MM.1S (cell line): ENCODE results near the gene RBBP5.

ENCODE experiments used
- EZH2 ChIP-seq: fragments of 300-600 bp; sonication (generic); optimal IDR thresholded peaks from 2 replicates; pipeline ENCODE3; 2017; ENCODE audit warnings: low read depth, mild to moderate bottlenecking, antibody characterized with exemption, low read length, mixed read lengths
- TF ChIP-seq, protein P1 (sequence below): fragments of 300-600 bp; sonication (generic); IDR thresholded peaks from 2 replicates; pipeline ENCODE4 v1.5.1; 2016; ENCODE audit warnings: antibody characterized with exemption, low read length, mixed read lengths

- TF ChIP-seq, protein P1, sequence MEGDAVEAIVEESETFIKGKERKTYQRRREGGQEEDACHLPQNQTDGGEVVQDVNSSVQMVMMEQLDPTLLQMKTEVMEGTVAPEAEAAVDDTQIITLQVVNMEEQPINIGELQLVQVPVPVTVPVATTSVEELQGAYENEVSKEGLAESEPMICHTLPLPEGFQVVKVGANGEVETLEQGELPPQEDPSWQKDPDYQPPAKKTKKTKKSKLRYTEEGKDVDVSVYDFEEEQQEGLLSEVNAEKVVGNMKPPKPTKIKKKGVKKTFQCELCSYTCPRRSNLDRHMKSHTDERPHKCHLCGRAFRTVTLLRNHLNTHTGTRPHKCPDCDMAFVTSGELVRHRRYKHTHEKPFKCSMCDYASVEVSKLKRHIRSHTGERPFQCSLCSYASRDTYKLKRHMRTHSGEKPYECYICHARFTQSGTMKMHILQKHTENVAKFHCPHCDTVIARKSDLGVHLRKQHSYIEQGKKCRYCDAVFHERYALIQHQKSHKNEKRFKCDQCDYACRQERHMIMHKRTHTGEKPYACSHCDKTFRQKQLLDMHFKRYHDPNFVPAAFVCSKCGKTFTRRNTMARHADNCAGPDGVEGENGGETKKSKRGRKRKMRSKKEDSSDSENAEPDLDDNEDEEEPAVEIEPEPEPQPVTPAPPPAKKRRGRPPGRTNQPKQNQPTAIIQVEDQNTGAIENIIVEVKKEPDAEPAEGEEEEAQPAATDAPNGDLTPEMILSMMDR = no peak
- TF ChIP-seq EZH2 = no peak
Measured at GRCh38 chr1:205056188-205056611, 65.6 kb downstream of the RBBP5 start.
